ENCODE results near the gene MARCHF2.
"Not testable (repeated sequence)": the region's sequence is repeated elsewhere in the genome, so short reads cannot be mapped to it uniquely, and the experiment has no call there.

Gene MARCHF2

GRCh38 chr19:8373867-8374813 lies 39.0 kb upstream of the MARCHF2 start:
- H3K4me2 ChIP-seq, result no peak overlapping the region
- TF ChIP-seq Cebpa-rat (IDR thresholded peaks at IDR 0.05), result no peak
- no peak overlapping the region for H3K9ac ChIP-seq
- no peak overlapping the region for H3K27ac ChIP-seq
- no peaks in the 10 kb centered on the region for H4K20me1 ChIP-seq
- H3K4me1 ChIP-seq, result peaks cover 8% of the 10 kb centered on the region
- H3K9me3 ChIP-seq, result peaks cover 2% of the 10 kb centered on the region; the same call in 1 of the 2 replicates
- no peaks in the 10 kb centered on the region for H3K27me3 ChIP-seq
- H3K4me3 ChIP-seq, result no peak overlapping the region
- H3K36me3 ChIP-seq, result peaks cover 59% of the 10 kb centered on the region

- not testable (repeated sequence) for H3K27me3 ChIP-seq, H3K4me1 ChIP-seq, H3K9ac ChIP-seq, H3K4me2 ChIP-seq, H4K20me1 ChIP-seq, H3K4me3 ChIP-seq, H3K27ac ChIP-seq, H3K9me3 ChIP-seq
- peaks cover 69% of the 10 kb centered on the region for H3K36me3 ChIP-seq
Measured at GRCh38 chr19:8375766-8376165, 37.3 kb upstream of the MARCHF2 start.

GRCh38 chr19:8376373-8376974 lies 36.6 kb upstream of the MARCHF2 start:
- peaks cover 61% of the 10 kb centered on the region for H3K36me3 ChIP-seq
- not testable (repeated sequence) for H3K27ac ChIP-seq, H3K4me3 ChIP-seq, H3K9me3 ChIP-seq, H3K4me2 ChIP-seq, H3K27me3 ChIP-seq, H3K9ac ChIP-seq, H4K20me1 ChIP-seq, H3K4me1 ChIP-seq

GRCh38 chr19:8377598-8377997 lies 35.5 kb upstream of the MARCHF2 start:
- TF ChIP-seq Cebpa-rat (IDR thresholded peaks at IDR 0.05), result no peak
- no peak overlapping the region for H3K4me2 ChIP-seq
- no peaks in the 10 kb centered on the region for H3K4me1 ChIP-seq
- H3K9me3 ChIP-seq, result peaks cover 9% of the 10 kb centered on the region; the same call in 1 of the 2 replicates
- H3K36me3 ChIP-seq, result peaks cover 61% of the 10 kb centered on the region
- no peaks in the 10 kb centered on the region for H3K27me3 ChIP-seq
- no peak overlapping the region for H3K9ac ChIP-seq
- no peak overlapping the region for H3K27ac ChIP-seq
- no peak overlapping the region for H3K4me3 ChIP-seq
- H4K20me1 ChIP-seq, result no peaks in the 10 kb centered on the region

- H3K4me1 ChIP-seq, H3K27me3 ChIP-seq, H3K4me2 ChIP-seq: not testable (repeated sequence)
Measured at GRCh38 chr19:8379156-8379891, 33.8 kb upstream of the MARCHF2 start.

GRCh38 chr19:8384569-8384968 lies 28.5 kb upstream of the MARCHF2 start:
- Histone ChIP-seq H3K4me1 (peaks cover 12% of the 10 kb centered on the region; the same call in 1 of the 2 replicates), H3K36me3 (peaks cover 27% of the 10 kb centered on the region), H3K9me3 (peaks cover 19% of the 10 kb centered on the region)
- not testable (repeated sequence) for H4K20me1 ChIP-seq, H3K4me3 ChIP-seq, H3K4me2 ChIP-seq, H3K27me3 ChIP-seq, H3K27ac ChIP-seq, H3K9ac ChIP-seq

More at GRCh38 chr19:8379156-8379891, 33.8 kb upstream of the MARCHF2 start:
- not testable (repeated sequence) for H3K27ac ChIP-seq, H3K9ac ChIP-seq, H3K4me3 ChIP-seq, H4K20me1 ChIP-seq, H3K9me3 ChIP-seq
- H3K36me3 ChIP-seq, result peaks cover 47% of the 10 kb centered on the region

GRCh38 chr19:8385103-8385502 lies 28.0 kb upstream of the MARCHF2 start:
- H4K20me1 ChIP-seq, H3K27me3 ChIP-seq, H3K27ac ChIP-seq, H3K4me3 ChIP-seq, H3K4me2 ChIP-seq, H3K9ac ChIP-seq: not testable (repeated sequence)
- Histone ChIP-seq H3K9me3 (peaks cover 16% of the 10 kb centered on the region), H3K36me3 (peaks cover 22% of the 10 kb centered on the region), H3K4me1 (peaks cover 12% of the 10 kb centered on the region; the same call in 1 of the 2 replicates)

- H3K27ac ChIP-seq, H4K20me1 ChIP-seq, H3K27me3 ChIP-seq, H3K9ac ChIP-seq, H3K4me2 ChIP-seq, H3K4me3 ChIP-seq: not testable (repeated sequence)
- H3K9me3 ChIP-seq, result peaks cover 16% of the 10 kb centered on the region
- peaks cover 21% of the 10 kb centered on the region for H3K36me3 ChIP-seq
- peaks cover 12% of the 10 kb centered on the region; the same call in 1 of the 2 replicates for H3K4me1 ChIP-seq
Measured at GRCh38 chr19:8385566-8385965, 27.5 kb upstream of the MARCHF2 start.

- H3K27me3 ChIP-seq, H3K4me3 ChIP-seq, H3K4me2 ChIP-seq, H3K9ac ChIP-seq, H4K20me1 ChIP-seq, H3K27ac ChIP-seq: not testable (repeated sequence)
- Histone ChIP-seq H3K9me3 (peaks cover 16% of the 10 kb centered on the region), H3K4me1 (peaks cover 18% of the 10 kb centered on the region), H3K36me3 (peaks cover 21% of the 10 kb centered on the region)
Measured at GRCh38 chr19:8386419-8386818, 26.7 kb upstream of the MARCHF2 start.

GRCh38 chr19:8386990-8387389 lies 26.1 kb upstream of the MARCHF2 start:
- Histone ChIP-seq H3K4me3 (no peak overlapping the region), H3K4me2 (no peak overlapping the region), H3K27ac (no peak overlapping the region), H3K36me3 (peaks cover 21% of the 10 kb centered on the region), H4K20me1 (peaks cover 13% of the 10 kb centered on the region), H3K9ac (no peak overlapping the region), H3K4me1 (peaks cover 24% of the 10 kb centered on the region), H3K9me3 (peaks cover 16% of the 10 kb centered on the region), H3K27me3 (no peaks in the 10 kb centered on the region)
- no peak for TF ChIP-seq Cebpa-rat (IDR thresholded peaks at IDR 0.05)
